ENCODE data around the gene CDA. TPM values are rescaled to one million over a fixed set of nuclear protein-coding genes. Genes with fewer than 3 reads are reported as not detected.

CDA gene
- 1.7 and 3.2 TPM in 2 replicates for total RNA-seq (2014; rRNA removed; shearing (Covaris generic))

DNA sequence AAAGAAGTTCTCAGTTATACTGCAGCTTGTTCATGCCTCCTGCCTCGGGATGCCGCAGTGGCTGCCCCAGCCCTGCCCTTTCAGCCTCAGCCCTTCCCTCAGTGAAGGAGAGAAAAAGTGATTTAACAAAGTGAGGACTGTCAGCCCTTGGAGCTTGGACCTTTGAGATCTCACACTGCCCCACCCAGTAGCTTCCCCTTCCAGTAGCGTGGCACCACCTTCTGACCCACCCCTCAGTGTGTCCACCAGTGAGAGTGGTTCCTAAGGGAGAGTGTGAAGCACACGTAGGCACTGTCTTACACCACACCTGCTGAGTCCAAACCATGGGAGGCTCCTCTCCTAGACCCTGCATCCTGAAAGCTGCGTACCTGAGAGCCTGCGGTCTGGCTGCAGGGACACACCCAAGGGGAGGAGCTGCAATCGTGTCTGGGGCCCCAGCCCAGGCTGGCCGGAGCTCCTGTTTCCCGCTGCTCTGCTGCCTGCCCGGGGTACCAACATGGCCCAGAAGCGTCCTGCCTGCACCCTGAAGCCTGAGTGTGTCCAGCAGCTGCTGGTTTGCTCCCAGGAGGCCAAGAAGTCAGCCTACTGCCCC is at the start of gene CDA:
CDA (plus strand) TSS at position 464 of the 592 bp plus-strand sequence; CDS start at position 497, 33 bp downstream.
- peak; percentile 59 for DNase-seq (ENCODE audit: low spot score)

DNA sequence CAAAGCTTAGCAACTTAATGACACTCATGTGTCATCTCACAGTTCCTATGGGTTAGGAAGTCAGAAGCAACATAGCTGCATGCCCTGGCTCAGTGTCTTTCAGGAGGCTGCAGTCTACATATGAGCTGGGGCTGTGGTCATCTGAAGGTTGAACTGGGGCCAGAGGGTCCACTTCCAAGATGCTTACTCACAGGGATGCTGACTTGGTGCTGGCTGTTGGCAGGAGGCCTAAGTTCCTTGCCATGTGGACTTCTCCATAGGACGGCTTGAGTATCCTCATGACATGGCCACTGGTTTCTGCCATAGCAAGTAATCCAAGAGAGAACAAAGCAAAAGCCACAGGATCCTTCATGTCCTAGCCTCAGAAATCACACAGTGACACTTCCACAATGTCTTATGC is 48.6 kb upstream of the CDA start:
- DNase-seq (ENCODE audit: low spot score): no peak

DNA sequence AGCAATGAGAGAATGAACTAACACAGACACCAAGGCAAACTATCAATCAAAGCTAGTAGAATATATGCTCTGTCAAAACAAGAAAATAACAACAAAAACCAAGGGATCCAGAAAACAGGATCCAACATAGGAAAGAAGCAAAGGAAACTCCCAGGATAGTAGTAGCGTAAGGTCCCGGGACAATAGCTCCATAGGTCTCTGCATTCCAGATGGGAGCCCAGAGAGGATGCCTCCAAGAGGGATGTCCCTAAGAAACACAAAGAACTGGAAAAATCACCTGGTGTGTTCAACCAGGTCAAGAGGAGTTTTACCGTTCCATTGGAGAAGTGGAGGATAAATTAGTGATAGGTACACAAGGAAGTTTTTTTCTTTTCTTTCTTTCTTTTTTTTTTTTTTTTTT is 42.3 kb upstream of the CDA start:
- DNase-seq (ENCODE audit: low spot score): no peak

DNA sequence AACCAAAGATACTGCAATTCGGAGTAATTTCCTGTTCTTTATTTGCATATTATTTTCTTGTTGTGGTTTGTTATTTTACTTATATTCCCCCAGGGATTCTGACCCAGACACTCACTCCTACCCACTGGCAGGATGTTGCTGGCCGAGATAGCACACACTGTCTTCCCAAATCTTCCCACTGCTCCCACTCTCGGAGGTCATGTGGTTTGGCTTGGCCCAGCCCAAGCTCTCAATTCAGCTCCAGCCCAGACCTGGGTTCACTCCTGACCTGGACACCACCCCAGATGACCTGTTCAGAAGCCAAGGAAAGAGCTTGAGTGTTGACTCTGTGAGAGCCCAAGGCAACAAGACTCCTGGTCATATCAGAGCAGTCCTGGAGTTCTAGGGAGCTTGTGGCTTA is 37.7 kb upstream of the CDA start:
- no peak for DNase-seq (ENCODE audit: low spot score)

DNA sequence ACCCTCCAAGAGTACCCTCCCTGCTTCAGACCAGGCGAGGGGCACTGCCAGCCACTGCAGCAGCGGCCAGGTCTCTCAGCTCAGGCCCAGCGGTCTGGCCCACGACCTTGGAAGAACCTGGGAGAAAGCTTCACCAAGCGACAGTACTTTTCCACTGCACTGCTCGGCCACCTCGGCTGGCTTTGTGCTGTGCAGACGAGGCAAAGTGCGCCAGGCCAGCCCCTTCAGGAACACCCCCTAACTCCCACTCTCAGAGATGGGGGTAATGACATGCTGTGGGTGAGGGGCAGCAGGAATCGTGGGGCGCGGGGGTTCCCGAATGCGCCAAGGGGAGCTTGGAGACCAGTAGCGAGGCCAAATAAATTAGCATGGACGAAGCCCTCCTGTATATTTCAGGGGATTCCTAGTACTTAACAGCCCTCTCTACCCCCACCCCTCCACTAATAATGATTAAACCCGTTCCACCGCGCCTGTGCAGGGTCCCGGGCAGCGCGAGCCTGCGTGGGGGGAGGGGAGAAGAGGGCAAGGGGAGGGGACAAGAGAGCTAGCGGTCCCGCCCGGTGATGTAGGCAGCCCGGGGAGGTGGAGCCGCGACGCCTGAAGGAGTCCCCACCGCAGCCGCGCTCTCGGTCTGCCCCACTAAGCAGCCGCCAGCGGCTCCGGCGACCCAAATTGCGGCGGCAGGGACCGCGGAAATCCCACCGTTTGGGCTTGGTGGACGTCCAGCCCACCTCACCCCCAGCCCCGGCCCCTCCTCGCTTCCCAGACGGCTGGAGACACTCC is 36.8 kb upstream of the CDA start, which contains the start of gene FAM43B:
FAM43B (plus strand) TSS at position 629 of the 783 bp plus-strand sequence. CDS start 401 bp downstream, outside the sequence.
- no peak for DNase-seq (ENCODE audit: low spot score)

DNA sequence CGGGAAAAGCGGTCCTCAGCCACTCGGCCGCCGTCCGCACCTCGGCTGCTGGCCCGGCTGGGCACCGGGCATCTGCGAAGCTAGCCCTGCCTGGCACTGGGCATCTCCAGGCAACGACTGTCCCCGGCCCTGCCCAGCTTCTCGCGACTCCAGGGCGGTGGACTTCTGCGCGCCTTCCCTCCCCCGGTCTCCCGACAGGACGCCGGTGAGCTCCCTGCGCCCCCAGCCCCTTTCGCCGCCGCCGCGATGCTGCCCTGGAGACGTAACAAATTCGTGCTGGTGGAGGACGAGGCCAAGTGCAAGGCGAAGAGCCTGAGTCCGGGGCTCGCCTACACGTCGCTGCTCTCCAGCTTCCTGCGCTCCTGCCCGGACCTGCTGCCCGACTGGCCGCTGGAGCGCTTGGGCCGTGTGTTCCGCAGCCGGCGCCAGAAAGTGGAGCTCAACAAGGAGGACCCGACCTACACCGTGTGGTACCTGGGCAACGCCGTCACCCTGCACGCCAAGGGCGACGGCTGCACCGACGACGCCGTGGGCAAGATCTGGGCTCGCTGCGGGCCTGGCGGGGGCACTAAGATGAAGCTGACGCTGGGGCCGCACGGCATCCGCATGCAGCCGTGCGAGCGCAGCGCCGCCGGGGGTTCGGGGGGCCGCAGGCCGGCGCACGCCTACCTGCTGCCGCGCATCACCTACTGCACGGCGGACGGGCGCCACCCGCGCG is 36.0 kb upstream of the CDA start:
- DNase-seq (ENCODE audit: low spot score): no peak

DNA sequence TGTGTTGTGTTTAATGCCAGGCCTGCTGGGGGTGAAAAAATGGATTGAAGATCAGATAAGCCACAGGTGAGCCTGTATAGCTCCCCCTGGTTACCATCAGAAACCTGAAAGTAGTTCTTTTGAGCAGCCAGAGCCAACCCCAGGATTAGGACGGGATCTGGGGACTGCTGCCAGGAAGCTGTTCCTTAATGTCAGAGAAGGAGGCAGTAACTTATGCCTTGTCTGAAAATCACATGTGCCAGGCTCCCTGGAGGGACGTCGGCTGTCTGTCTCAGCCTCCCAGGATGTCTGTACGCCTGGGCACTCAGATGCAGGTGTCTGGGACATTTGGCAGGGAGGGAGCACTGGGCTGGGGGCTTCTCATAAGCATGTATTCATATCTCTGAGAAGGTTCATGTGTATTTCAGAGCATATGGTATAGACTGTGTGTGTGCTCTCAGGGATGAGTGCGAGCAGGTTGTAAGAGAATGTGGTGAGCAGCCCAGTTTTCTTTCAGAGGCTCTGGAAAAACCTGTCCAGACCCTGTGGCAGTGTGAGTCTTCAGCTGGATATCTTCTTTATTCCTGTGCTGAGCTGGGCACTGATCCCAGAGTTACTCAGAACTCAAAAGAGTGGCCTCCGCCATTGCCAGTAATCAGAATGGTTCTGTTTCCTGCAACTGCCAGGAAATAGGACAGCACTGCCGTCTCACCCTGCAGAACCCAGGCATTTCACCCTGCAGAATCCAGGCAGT is 33.7 kb upstream of the CDA start:
- DNase-seq (ENCODE audit: low spot score): no peak

DNA sequence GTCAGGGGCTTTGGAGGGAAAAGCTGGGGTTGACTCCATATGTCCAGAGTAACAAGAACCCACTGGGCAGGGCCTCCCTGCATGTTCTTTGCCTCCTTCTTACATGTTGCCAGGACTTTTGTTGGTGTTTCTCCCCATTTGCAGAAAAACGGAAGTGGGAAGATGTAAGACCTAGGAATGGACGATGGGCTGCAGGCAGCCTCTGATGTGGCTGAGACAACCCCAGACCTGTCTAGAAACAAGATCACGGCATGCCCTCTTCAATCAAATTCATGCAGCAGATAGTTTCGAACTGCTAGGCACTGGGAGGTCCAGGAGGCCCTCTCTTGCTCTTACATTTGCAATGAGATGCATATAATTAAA is 33.2 kb upstream of the CDA start:
- no peak for DNase-seq (ENCODE audit: low spot score)

DNA sequence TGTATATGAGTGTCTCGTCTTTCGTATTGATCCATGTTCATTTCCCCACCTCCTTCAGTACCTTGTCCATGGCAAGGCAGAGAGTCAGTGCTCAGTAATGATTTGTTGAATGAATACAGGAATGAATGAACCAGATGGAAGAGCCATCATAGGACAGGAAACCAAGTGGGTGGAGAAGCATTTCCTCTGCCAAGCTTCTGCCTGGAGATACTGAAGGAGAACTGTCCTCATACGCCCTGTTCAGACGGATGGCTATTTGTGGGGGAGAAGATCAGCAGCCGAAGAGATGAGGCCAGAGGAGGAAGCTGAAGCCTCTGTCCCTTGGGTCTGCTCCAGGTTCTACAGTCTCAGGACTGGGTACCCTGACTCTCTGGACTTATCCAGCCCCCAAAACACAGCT is 30.7 kb upstream of the CDA start:
- no peak for DNase-seq (ENCODE audit: low spot score)

DNA sequence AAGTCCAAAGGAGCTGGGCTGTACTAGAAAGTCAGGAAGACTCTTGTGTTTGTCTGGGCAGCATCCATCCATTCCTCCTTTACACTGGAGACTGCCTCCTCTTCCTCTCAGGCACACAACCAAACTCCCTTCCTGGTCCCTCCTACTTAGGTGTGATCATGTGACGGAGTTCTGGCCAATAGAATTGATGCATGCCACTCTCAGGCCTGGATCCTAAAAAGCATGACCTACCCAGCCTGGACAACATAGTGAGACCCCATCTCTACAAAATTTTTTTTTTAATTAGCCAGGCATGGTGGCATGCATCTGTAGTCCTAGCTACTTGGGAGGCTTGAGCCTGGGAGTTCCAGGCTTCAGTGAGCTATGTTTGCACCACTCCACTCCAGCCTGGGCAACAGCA is 27.9 kb upstream of the CDA start:
- DNase-seq (ENCODE audit: low spot score): no peak

DNA sequence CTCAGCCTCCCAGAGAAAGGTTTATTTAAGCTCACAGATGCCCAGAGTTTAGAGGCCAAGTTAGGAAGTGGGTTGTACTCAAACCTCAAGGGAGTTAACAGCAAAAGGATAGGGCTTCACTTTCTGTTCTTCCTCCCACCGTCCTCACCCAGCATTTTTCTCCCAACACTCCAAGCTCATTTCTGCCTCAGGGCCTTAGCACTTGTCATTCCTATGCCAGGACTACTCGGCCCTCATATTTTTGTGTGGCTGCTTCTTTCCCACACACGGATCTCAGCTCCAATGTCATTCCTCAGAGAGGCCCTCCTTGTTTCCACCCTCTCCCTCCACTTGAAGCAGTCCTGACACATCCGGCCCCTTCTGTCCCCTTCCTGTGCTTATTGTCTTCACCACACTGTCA is 23.7 kb upstream of the CDA start:
- DNase-seq (ENCODE audit: low spot score): no peak

DNA sequence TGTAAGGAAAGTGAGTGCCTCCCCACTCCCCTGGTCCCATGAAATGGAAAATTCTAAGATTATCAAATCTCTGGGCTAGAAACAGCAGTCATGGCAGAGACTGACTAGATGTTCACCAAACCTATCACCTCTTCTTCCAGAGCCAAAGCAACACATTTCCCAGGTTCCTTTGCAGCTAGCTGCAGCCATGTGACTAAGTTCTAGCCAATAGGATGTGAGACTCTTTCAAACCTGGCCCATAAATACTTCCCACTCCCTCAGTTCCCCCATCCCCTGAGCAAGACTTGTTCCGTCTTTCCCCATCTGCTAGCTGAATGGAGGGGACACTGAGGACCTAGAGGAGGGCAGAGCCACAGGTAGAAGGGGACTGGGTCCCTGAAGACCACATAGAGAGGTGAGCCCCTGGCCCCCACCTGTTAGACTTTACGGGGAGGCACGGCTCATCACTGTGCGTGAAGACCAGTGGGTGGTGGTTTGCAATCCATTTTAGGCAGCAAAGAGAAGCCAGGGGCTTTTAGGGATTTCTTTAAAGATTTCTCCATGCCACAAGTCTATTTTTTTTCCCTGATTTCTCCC is 19.3 kb upstream of the CDA start:
- no peak for DNase-seq (ENCODE audit: low spot score)

DNA sequence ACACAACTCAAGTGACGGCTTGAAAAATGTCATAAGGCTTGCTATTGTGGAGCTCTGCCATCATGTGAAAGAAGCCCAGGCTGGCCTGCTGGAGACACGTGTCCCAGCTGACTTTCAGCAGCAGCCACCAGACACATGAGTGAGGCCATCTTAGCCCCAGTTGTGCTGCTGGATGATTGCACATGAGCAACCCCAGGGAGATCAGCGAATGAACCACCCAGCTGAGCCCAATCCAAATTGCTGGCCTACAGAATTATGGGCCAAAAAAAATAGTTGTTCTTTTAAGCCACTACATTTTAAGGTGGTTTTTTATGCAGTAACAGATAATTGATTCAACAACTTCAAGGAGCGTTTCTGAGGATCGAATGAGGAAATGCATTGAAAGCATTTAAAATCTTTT is 17.5 kb upstream of the CDA start:
- no peak for DNase-seq (ENCODE audit: low spot score)

DNA sequence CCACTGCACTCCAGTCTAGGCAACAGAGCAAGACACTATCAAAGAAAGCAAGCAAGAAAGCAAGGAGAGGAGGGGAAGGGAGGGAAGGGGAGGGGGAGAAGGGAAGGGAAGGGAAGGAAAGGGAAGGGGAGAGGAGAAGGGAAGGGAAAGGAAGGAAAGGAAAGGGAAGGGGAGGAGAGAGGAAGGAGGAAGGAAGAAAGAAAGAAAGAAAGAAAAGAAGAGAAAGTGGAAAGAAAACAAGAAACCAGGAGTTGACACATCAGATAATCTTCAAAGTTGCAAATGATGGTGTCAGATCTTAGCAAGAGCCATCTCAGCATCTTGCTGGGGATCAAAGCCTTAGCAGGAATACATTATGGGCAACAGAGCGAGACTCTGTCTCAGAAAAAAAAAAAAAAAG is 14.9 kb upstream of the CDA start:
- DNase-seq (ENCODE audit: low spot score): no peak

DNA sequence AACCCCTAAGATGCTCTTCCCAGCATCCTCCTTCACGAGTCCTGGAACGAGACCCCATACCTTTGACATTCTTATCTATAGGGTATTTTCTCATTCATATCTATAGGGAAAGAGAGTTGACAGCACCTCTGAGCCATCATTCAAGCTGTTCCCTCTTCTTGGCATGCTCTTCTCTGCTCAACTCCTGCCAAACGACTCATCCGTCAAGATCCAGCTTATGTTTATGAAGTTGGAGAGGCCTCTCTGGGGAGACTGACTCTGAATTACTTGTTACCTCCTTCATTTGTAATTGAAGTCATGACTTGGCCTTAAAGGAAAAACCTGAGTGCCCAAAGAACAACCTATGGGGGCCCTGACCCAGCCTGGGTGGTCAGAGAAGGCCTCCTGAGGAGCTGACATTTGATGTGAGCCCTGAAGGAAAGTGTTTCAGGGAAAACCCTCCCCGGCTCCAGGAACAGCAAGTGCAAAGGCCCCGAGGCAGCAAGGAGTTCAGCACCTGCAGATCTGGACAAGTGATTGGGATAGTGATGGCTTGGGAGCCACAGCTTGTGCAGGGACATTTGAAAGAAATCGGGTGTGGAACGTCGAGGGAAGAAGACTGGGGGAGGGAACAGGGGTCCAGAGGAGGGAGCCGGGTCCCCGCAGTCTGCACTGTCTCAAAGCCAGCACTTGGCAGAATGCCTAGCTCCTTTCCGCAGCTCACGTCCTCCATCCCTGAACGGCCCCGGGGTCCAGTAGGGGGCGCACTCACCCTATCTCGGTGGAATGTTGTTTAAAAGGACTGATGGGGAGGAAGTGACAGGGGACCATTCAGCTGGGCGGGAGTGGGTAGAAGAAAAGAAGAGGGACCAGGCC is 14.0 kb upstream of the CDA start:
- peak; percentile 79 for DNase-seq (ENCODE audit: low spot score)

DNA sequence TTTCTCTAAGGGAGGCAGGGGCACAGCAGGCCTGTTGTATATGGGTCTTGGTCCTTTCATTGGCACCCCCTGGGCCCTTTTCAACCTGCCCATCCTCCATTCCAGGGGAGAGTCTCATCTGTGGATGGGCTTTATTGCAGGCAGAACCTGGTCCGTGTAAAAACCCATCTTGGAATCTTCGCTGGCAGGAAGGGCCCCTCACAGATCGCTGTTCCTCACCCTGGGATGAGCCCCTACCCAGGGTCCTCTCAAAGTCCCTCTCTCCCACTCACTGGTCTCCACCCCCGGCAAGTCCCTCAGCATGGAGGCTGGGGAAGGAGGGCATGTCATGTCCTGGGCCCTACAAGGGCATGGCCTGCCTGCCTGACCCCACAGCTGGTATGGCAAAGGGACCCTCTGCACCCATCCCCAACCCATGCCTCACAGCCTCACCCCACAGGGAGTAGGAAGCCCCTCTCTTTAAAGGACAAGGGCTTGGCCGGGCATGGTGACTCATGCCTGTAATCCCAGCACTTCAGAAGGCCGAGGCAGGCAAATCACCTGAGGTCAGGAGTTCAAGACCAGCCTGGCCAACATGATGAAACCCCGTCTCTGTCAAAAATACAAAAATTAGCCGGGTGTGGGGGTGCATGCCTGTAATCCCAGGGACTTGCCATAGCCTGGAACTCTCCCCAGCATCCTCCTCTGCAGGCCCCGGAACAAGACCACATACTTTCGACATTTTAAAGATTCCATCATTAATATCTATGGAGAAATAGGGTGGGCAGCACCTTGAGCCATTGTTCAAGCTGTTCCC is 13.2 kb upstream of the CDA start:
- no peak for DNase-seq (ENCODE audit: low spot score)

DNA sequence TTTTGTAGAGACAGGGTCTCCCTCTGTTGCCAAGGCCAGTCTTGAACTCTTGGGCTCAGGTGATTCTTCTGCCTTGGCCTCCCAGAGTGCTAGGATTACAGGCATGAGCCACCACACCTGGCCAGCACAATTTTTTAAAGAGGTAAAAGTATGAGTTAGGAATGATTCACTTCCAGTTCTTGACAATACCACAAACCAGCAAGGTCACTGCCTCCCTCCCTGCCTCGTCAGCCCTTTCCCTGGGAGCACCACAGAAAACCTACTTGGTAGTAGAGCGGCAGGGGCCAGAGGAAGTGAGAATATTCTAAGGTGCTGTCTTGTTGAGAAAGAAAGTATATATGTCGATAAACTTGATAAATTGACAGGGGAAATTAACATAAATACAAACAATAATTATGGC is 10.8 kb upstream of the CDA start:
- DNase-seq (ENCODE audit: low spot score): no peak

DNA sequence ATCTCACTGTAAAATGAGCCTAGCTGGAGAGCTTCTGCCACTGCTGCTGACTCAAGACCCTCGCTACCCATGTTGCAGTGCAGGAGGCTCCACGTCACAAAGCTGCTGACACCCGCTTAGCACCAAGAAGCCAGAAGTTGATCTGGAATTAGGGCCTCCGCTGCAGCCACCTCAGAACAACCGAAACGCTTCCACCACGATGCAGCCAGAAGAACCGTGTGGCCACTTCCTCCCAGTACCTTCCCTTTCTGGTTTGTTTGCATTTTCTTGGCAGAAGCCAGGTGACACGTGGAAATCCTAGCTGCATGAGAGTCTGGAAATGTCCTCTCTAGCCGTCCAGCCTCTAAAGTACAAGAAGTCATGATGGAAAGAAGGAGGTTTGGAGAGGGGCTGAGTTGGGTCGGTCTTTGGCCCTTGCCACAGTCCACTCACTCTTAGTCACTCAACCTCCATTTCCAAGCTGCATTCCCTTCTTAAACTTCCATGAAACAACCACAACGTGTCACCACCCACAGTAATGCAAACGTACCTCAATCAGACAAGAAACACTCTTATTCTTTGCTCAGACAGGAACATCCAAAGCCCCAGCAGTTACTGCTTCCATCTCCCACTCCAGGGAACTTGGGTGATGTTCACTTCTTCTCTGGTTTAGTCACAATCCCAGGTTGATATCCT is 10.0 kb upstream of the CDA start:
- no peak for DNase-seq (ENCODE audit: low spot score)

DNA sequence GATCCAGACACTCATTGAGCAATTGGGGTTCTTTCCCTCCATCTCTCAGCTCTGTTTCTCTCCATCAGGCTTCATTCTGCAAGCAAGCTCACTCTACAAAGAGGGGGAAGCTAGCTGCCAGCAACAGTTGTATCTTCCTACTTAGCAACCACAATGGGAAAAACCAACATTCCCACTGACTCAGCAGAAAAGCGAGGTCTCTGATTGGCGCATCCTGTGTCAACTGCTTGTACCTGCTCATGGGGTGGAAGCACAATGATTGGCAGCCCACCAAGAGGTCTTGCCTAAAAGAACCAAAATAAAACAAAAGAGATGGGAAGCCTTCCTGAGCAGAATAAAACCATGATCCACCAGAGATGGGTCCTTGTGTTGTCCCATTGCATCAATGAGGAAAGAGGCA is 4.0 kb upstream of the CDA start:
- DNase-seq (ENCODE audit: low spot score): no peak
